GM19239 (cell line): ENCODE results near the gene MBLAC1.

Experiments used
- DNase-seq: peaks from one replicate; pipeline ENCODE4 v3.0.0; 2011; ENCODE audit warnings: low spot score; ENCODE audit not compliant: insufficient read length
- FAIRE-seq: peaks from 2 replicates; lab custom pipeline; 2011; peaks lifted over from hg19 to GRCh38; lab: Jason Lieb, UNC

MBLAC1 gene

GRCh38 chr7:100166970-100167911 lies 40.5 kb downstream of the MBLAC1 start:
- DNase-seq (no peak), FAIRE-seq (no peak)

- DNase-seq = no peak
- FAIRE-seq = no peak
Observed at GRCh38 chr7:100167912-100168323, 41.2 kb downstream of the MBLAC1 start.

GRCh38 chr7:100169147-100169850 lies 42.5 kb downstream of the MBLAC1 start:
- no peak for DNase-seq
- FAIRE-seq = peak; percentile 4

- DNase-seq (no peak), FAIRE-seq (no peak)
Observed at GRCh38 chr7:100170101-100170897, 43.5 kb downstream of the MBLAC1 start.

- no peak for FAIRE-seq
- no peak for DNase-seq
Observed at GRCh38 chr7:100171087-100171681, 44.4 kb downstream of the MBLAC1 start.

GRCh38 chr7:100171840-100172239 lies 45.1 kb downstream of the MBLAC1 start:
- DNase-seq = no peak
- no peak for FAIRE-seq

- no peak for FAIRE-seq
- DNase-seq = no peak
Observed at GRCh38 chr7:100173806-100174495, 47.2 kb downstream of the MBLAC1 start.

- DNase-seq (no peak), FAIRE-seq (no peak)
Observed at GRCh38 chr7:100174582-100174981, 47.8 kb downstream of the MBLAC1 start.

- FAIRE-seq = no peak
- no peak for DNase-seq
Observed at GRCh38 chr7:100175296-100175935, 48.6 kb downstream of the MBLAC1 start.

- DNase-seq (no peak), FAIRE-seq (no peak)
Observed at GRCh38 chr7:100176096-100177044, 49.6 kb downstream of the MBLAC1 start.

GRCh38 chr7:100177045-100178001 lies 50.6 kb downstream of the MBLAC1 start, which contains the start of the genes GPC2 and STAG3:
GPC2 (minus strand) TSS chr7:100177381; CDS start chr7:100177199, 182 bp downstream.
STAG3 (plus strand) TSS chr7:100177918; CDS start chr7:100180557, 2,639 bp downstream.
- FAIRE-seq (peak; percentile 90), DNase-seq (peak; percentile 94)
